Activated B cell treated with CpG ODN at 0.5 μM for 24 hours (primary cell): ENCODE data around the gene GAK. TPM values are rescaled to one million over a fixed set of nuclear protein-coding genes. Genes with fewer than 3 reads are reported as not detected.

Experiments
- ATAC-seq: fragments of 200-7000 bp; cut with Tn5 transposase; one replicate; pipeline ENCODE4 v1.10.0; 2021; ENCODE audit warnings: low read depth, mild to moderate bottlenecking, moderate library complexity
- CTCF ChIA-PET: fragments of 350-600 bp; sonication (Branson Sonifier 250); formaldehyde crosslinking; loops from one replicate; lab custom pipeline; 2021; ENCODE audit warnings: antibody characterized with exemption; lab: Charles Lee
- POLR2A ChIA-PET: fragments of 350-600 bp; sonication (Branson Sonifier 250); formaldehyde crosslinking; loops from one replicate; lab custom pipeline; 2021; ENCODE audit warnings: antibody characterized with exemption; lab: Charles Lee
- DNase-seq: peaks from one replicate; pipeline ENCODE4 v3.0.0; 2022
- H3K27ac Mint-ChIP-seq: one replicate; pipeline ENCODE4 v1.8.0; 2020; ENCODE audit warnings: mixed read lengths
- H3K27me3 Mint-ChIP-seq: one replicate; pipeline ENCODE4 v1.8.0; 2021; ENCODE audit warnings: mixed read lengths
- H3K36me3 Mint-ChIP-seq: one replicate; pipeline ENCODE4 v1.8.0; 2021; ENCODE audit warnings: low read depth, mixed read lengths
- H3K4me1 Mint-ChIP-seq: one replicate; pipeline ENCODE4 v1.8.0; 2021; ENCODE audit warnings: mixed read lengths
- H3K4me3 Mint-ChIP-seq: one replicate; pipeline ENCODE4 v1.8.0; 2020; ENCODE audit warnings: mild to moderate bottlenecking, mixed read lengths
- H3K9me3 Mint-ChIP-seq: one replicate; pipeline ENCODE4 v1.8.0; 2020; ENCODE audit warnings: mixed read lengths
- intact Hi-C: fragments of 100-400 bp; cut with micrococcal nuclease; formaldehyde crosslinking; loops from one replicate; pipeline ENCODE4 v1.15.1; 2024
- total RNA-seq: library from RNA; stranded (reverse); gene quantifications from 2 replicates; pipeline ENCODE4 v1.2.3, GENCODE V29; 2022
- TF ChIP-seq, protein P1 (sequence below): fragments of 200-600 bp; IDR thresholded peaks from one replicate; pipeline ENCODE4 v1.8.0; 2022; ENCODE audit warnings: antibody characterized with exemption, mild to moderate bottlenecking

Gene GAK
- total RNA-seq, 1 donor from 2014 or later = 172 TPM

DNA sequence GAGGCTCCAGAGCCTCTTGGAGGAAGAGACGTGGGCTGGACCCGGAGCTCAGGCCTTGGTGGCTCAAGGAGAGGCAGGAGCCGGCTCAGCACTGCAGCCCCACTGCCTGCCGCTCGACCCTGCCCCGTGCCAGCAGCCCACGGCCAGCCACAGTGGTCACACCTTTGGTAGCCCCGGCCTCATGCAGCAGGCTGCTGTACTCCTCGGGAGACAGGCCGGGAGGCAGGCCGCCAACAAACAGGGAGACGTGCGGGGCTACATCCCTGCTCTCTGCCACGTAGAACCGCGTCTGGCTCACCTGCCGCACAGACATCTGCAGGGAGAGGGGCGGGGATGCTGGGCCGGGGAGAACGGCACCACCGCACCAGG lies 33.6 kb upstream of the GAK start:
- Mint-ChIP-seq H3K27me3 (no peaks in the 10 kb centered on the region), H3K4me3 (no peak overlapping the region), H3K4me1 (peaks cover 5% of the 10 kb centered on the region), H3K9me3 (no peaks in the 10 kb centered on the region), H3K27ac (no peak overlapping the region), H3K36me3 (peaks cover 12% of the 10 kb centered on the region)
- ATAC-seq (no peak), DNase-seq (no peak)
- TF ChIP-seq, protein P1, sequence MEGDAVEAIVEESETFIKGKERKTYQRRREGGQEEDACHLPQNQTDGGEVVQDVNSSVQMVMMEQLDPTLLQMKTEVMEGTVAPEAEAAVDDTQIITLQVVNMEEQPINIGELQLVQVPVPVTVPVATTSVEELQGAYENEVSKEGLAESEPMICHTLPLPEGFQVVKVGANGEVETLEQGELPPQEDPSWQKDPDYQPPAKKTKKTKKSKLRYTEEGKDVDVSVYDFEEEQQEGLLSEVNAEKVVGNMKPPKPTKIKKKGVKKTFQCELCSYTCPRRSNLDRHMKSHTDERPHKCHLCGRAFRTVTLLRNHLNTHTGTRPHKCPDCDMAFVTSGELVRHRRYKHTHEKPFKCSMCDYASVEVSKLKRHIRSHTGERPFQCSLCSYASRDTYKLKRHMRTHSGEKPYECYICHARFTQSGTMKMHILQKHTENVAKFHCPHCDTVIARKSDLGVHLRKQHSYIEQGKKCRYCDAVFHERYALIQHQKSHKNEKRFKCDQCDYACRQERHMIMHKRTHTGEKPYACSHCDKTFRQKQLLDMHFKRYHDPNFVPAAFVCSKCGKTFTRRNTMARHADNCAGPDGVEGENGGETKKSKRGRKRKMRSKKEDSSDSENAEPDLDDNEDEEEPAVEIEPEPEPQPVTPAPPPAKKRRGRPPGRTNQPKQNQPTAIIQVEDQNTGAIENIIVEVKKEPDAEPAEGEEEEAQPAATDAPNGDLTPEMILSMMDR = no peak
- intact Hi-C loops = no loop called here
- CTCF ChIA-PET = no interaction called here
- POLR2A ChIA-PET = no interaction called here

DNA sequence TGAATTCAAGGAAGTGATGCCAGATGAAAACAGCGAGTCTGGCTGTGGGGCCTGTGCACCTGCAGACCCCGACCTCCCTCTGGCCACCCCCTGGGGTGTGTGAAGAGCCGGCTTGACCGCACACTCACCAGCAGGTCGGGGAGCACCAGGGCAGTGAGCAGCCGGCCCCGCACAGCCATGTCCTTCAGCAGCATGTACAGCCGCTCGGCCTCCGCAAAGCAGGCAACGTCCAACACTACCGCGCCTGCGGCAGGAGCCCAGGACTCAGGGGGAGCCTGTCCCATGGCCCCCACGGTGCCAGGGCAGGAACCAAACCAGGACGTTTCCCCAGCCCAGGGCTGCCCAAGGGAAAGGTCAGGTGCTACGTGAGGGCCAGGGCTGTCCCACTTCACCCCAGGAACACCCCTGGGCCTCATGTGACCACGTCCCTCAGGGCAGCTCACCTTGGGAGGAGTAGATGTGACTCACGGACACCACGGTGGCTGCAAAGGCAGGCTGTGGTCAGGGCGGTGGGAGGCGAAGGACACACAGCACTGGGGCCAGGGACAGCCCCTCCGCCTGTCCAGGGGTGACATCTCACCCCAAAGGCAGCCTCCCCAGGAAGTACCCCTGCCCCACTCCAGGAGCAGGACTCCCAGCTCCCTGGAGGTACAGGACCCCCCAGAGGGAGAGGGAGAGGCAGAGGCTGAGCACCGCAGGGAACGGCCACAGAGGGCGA lies 33.1 kb upstream of the GAK start:
- POLR2A ChIA-PET = no interaction called here
- Mint-ChIP-seq H3K36me3 (peaks cover 11% of the 10 kb centered on the region), H3K27ac (no peak overlapping the region), H3K9me3 (no peaks in the 10 kb centered on the region), H3K4me1 (peaks cover 2% of the 10 kb centered on the region), H3K27me3 (no peaks in the 10 kb centered on the region), H3K4me3 (no peak overlapping the region)
- TF ChIP-seq, protein P1 = no peak
- ATAC-seq = no peak
- DNase-seq = no peak
- CTCF ChIA-PET = no interaction called here
- intact Hi-C loops = no loop called here

DNA sequence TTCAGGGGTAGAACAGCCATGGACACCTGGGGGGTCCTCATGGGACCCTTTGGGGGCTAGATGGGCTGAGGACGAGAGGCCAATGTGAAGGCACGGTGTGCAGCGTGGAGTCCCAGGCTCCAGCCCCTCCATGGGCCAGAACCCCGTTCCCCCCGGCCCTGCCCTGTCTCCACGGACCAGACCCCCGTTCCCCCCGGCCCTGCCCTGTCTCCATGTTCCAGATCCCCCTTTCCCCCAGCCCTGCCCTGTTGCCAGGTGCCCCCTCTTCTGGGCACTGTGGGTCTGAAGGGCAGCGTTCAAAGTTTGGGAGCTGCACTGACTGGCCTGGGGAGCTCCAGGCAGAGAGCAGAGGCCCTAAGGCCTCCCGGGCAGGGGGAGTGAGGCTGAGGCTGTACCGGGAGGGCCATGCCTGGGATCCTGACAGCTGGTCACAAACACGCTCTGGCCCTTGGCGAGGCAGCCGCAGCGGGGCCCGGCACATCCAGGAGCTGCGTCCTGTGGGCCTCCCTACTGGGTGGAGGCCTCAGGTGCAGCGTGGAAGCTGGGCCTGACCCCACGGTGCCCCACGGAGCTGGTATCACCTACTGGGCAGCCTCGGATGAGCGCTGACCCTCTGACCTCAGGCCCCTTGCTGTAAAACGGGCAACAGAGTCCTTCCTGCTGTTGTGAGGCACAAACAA lies 32.4 kb upstream of the GAK start:
- Mint-ChIP-seq H3K4me3 (no peak overlapping the region), H3K27me3 (no peaks in the 10 kb centered on the region), H3K9me3 (no peaks in the 10 kb centered on the region), H3K36me3 (peaks cover 14% of the 10 kb centered on the region), H3K27ac (no peak overlapping the region), H3K4me1 (peaks cover 2% of the 10 kb centered on the region)
- ATAC-seq = no peak
- DNase-seq = no peak
- ChIA-PET CTCF (no interaction called here), POLR2A (no interaction called here)
- TF ChIP-seq, protein P1 = no peak
- intact Hi-C loops = no loop called here

DNA sequence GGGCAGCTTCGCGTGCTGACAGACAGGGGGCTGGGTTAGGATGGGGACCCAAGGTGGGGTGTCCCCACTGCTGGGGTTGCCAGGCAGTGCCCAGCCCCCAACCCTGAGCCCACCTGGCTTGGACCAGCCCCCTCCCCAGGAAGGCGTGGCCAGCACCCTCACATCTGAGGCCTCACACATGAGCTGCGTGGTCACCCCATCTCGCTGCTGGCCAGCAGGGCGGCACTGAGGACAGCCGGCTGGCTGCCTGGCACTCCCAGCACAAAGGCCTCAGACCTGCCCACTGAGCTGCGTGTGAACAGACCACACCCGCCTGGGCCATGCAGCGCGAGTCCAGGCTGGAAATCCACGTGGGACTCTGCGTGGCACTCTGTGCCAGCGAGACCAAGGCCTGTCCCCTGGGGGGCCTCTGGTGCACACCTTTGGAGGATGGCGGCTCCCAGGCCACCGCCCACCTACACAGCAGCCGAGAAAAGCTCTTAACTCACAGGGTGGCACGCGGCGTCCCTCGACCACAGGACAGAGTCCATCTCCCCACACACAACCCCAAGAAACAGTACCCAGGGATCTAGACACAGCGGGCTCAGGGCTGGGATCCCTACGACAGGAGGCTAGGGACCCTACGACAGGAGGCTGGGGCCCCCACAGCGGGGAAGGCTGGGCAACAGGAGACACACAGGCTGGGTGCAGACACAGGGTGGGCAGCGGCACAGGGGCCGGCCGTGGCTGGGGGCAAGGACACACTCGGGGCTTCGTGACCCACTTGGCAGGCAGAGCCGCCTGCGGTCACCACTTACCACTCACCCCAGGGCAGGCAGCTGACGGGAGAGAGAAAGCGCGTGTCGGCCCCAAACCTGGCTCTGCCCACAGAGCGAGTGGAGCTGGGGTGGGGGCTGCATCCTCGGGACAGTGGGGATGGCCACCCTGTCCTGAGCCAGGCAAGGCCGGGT lies 31.4 kb upstream of the GAK start:
- ChIA-PET CTCF (no interaction called here), POLR2A (no interaction called here)
- intact Hi-C loops = no loop called here
- peaks cover 2% of the 10 kb centered on the region for H3K4me1 Mint-ChIP-seq
- no peaks in the 10 kb centered on the region for H3K9me3 Mint-ChIP-seq
- H3K27ac Mint-ChIP-seq = no peak overlapping the region
- TF ChIP-seq, protein P1 = no peak
- H3K4me3 Mint-ChIP-seq = no peak overlapping the region
- peaks cover 20% of the 10 kb centered on the region for H3K36me3 Mint-ChIP-seq
- no peaks in the 10 kb centered on the region for H3K27me3 Mint-ChIP-seq
- no peak for DNase-seq
- ATAC-seq = no peak
